ENCODE results near the gene TBX6. TPM values are rescaled to one million over a fixed set of nuclear protein-coding genes. Genes with fewer than 3 reads are reported as not detected.
"Not testable (repeated sequence)": the region's sequence is repeated elsewhere in the genome, so short reads cannot be mapped to it uniquely, and the experiment has no call there.

TBX6 gene, protein sequence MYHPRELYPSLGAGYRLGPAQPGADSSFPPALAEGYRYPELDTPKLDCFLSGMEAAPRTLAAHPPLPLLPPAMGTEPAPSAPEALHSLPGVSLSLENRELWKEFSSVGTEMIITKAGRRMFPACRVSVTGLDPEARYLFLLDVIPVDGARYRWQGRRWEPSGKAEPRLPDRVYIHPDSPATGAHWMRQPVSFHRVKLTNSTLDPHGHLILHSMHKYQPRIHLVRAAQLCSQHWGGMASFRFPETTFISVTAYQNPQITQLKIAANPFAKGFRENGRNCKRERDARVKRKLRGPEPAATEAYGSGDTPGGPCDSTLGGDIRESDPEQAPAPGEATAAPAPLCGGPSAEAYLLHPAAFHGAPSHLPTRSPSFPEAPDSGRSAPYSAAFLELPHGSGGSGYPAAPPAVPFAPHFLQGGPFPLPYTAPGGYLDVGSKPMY
- 0.10 TPM for total RNA-seq

DNA sequence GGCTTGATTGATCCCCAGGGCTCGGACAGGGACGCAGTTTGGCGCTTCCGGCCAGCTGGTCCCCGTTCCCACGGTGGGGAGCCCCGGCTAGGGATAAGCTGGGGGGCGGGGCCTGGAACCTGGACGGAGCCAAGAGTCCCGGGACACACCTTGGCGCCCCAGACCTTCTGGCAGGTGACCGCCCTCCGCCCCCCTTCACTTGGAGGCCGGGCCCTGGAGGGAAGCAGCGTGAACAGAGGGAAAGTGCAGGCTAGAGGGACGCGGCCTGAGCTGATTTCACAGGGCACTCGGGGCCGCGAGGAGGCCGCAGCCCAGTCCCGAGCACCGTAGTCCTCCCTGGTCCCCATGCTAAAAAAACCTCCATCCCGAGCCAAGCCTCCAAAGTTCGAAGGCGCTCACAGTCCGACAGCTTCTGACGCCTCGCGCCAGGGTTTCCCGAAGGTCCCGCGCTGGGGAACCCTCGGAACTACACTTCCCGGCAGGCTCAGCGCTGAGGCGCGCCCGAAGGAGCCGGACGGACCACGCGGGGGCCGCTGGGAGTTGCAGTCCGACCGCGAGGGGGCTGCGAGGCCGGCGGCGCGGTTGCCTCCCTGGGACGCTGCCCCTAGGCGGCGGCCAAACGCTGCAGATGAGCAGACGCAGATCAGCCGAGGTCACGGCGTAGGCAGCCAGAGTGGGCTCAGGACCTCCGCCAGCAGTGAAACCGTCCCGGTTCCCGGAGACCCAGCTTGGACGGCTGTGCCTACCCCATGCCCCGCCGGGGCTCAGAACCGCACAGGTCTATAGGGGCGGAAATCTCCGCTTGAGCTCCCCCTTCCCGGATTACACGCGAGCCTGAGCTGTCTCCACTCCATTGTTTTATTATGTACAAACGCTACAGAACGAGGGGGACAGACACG, at the start of gene TBX6:
TBX6 (minus strand) TSS at position 451 of the 899 bp plus-strand sequence. CDS start 731 bp downstream, outside the sequence.
- H3K27me3 ChIP-seq (ENCODE audit: insufficient read depth, low read length): no peaks in the 10 kb centered on the region
- peak within 1 kb of the TSS; percentile 37 for H3K4me3 ChIP-seq (ENCODE audit: low read length)
- H3K4me1 ChIP-seq (ENCODE audit: insufficient read depth, low read length): peaks cover 86% of the 10 kb centered on the region
- peaks cover 2% of the 10 kb centered on the region for H3K9me3 ChIP-seq (ENCODE audit: low read depth, low read length)

DNA sequence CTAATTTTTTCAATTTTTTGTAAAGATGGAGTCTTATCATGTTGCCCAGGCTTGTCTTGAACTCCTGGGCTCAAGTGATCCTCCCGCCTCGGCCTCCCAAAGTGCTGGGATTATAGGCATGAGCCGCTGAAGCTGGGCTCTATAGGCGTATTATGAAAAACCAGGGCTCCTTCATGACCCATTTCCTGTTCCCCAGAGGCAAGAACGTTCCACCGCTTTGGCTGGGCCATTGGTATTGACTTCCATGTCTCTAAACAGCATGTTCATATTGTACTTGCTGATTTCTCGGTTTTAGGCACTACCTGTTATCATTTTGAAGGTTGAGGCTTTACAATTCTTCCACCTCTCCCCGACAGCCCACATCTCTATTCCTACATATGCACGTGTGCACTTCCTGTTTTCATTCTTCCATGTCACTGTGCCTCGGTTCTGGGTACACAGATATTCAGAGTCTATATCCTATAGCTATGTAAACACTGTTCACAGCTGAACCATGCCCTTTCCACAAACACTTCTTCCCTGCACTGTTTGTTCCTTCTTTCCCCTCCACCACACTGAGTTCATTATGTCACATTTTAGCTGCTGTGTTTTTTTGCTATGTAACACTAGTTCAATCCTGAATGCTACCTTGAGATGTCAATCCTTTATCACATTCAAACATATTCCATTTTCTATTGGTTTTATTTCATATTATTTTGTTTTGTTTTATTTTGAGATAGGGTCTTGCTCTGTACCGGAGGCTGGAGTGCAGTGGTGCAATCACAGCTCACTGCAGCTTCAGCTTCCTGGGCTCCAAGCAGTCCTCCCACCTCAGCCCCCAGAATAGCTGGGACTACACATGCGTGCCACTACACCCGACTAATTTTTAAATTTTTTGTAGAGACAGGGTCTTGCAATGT, 48.1 kb upstream of the TBX6 start:
- no peak overlapping the region for H3K4me3 ChIP-seq (ENCODE audit: low read length)
- no peaks in the 10 kb centered on the region for H3K9me3 ChIP-seq (ENCODE audit: low read depth, low read length)
- H3K27me3 ChIP-seq (ENCODE audit: insufficient read depth, low read length): no peaks in the 10 kb centered on the region

DNA sequence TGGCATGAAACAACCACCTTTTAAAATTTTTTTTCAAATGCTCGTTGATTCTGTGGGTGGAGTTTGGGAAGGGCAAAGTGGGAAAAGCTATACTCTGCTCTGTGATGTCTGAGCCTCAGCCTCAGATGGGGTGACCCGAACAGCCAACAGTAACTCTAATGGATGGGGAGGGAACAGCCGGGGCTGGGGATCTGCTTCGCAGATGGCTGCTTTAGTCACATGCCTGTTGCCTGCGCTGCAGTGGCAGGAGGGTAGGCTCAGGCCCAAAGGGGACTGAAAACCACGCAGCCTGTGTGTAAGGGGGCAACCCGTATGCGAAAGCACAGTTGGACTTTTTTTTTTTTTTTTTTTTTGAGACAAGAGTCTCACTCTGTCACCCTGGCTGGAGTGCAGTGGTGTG, 46.2 kb upstream of the TBX6 start:
- Histone ChIP-seq H3K27me3 (ENCODE audit: insufficient read depth, low read length) (no peaks in the 10 kb centered on the region), H3K4me1 (ENCODE audit: insufficient read depth, low read length) (peaks cover 44% of the 10 kb centered on the region), H3K4me3 (ENCODE audit: low read length) (no peak overlapping the region), H3K9me3 (ENCODE audit: low read depth, low read length) (no peaks in the 10 kb centered on the region)

More for the DNA sequence above, 48.1 kb upstream of the TBX6 start:
- H3K4me1 ChIP-seq (ENCODE audit: insufficient read depth, low read length): peaks cover 48% of the 10 kb centered on the region

DNA sequence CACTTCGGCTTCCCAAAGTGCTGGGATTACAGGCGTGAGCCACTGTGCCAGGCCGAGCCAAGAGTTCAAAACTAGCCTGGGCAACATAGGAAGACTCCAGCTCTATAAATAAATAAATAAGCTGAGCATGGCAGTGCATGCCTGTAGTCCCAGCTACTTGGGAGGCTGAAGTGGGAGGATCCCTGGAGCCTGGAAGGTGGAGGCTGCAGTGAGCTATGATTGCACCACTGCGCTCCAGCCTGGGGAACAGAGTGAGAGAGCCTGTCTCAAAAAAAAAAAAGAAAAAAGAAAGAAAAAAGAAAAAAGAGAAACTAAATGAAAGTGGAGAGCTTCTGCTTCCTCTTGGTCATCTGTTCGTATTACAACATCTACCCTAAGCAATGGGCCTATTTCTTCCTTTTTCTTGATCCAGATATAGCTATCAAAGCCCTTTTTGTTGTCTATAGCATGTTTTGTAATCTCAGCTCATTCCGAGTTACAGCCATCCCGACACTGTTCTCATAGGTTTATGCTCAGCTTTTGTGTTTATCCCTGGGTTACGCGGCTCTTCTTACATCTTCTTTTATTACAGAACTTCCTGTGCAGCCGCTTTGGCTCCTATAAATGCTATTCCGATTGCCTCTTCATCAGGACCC, 45.4 kb upstream of the TBX6 start:
- Histone ChIP-seq H3K4me3 (ENCODE audit: low read length) (no peak overlapping the region), H3K27me3 (ENCODE audit: insufficient read depth, low read length) (no peaks in the 10 kb centered on the region), H3K4me1 (ENCODE audit: insufficient read depth, low read length) (peaks cover 45% of the 10 kb centered on the region), H3K9me3 (ENCODE audit: low read depth, low read length) (no peaks in the 10 kb centered on the region)

DNA sequence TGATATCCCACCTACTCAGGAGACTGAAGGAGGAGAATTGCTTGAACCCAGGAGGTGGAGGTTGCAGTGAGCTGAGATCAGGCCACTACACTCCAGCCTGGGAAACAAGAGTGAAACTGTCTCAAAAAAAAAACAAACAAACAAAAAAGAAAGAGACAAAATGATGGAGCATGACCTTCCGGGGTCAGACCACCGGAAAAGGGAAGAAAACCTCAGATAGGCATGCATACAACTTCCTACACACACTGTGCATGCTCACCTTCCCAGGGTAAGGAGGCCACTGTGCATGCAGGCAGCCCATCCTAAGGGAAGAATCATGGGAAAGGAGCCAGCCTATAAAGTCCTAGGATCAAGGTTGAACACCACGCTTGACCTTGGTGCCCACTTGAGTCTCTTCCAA, 40.9 kb upstream of the TBX6 start:
- Histone ChIP-seq H3K4me1 (ENCODE audit: insufficient read depth, low read length) (peaks cover 16% of the 10 kb centered on the region), H3K27me3 (ENCODE audit: insufficient read depth, low read length) (no peaks in the 10 kb centered on the region), H3K4me3 (ENCODE audit: low read length) (no peak overlapping the region), H3K9me3 (ENCODE audit: low read depth, low read length) (no peaks in the 10 kb centered on the region)

DNA sequence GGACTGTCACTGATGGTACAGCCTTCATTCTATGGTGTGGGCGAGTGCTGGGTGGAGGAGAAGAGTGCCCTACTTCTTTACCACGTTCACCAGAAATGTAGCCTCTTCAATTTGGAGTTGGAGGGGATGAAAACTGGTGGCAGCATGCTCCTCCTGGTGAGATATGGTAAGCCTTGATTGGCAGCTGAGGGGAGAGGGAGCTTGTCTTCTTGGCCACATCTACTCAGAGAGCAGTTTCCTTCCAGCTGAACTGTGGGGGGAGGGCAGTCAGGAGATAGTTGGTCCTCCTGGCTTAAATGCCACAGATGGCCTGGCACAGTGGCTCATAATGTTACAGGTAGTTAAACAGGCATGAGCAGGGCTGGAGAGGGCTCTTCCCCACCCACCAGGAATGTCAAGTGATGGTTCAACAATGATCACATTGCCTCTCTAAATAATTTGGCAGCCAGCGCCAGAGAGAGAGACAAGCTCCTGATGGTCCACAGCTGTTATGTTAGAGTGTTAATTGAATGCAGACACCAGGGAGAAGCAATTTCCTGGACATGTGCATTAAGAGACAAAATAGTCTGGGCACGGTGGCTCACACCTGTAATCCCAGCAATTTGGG, 40.2 kb upstream of the TBX6 start:
- H3K9me3 ChIP-seq (ENCODE audit: low read depth, low read length): no peaks in the 10 kb centered on the region
- no peak overlapping the region for H3K4me3 ChIP-seq (ENCODE audit: low read length)
- no peaks in the 10 kb centered on the region for H3K27me3 ChIP-seq (ENCODE audit: insufficient read depth, low read length)
- peaks cover 10% of the 10 kb centered on the region for H3K4me1 ChIP-seq (ENCODE audit: insufficient read depth, low read length)

DNA sequence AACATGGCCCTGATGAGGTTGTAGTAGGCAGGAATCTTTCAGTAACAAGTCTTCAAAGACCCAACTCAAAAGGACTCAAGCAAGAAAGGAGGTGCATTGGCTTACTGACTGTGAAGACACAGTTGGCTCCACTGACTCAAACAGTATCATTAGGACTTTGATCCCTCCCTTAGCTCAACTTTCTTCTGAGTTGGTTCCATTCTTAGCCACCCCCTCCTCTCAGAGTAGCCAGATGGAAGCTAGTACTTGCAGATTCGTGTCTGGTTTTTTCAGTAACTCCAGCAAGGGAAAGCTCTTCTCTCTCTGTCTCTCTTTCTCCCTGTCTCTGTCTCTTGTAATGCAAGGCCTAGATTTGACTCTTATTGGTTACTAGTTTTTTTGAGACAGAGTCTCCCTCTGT, 36.3 kb upstream of the TBX6 start:
- Histone ChIP-seq H3K27me3 (ENCODE audit: insufficient read depth, low read length) (no peaks in the 10 kb centered on the region), H3K4me3 (ENCODE audit: low read length) (no peak overlapping the region), H3K9me3 (ENCODE audit: low read depth, low read length) (no peaks in the 10 kb centered on the region), H3K4me1 (ENCODE audit: insufficient read depth, low read length) (peaks cover 17% of the 10 kb centered on the region)

DNA sequence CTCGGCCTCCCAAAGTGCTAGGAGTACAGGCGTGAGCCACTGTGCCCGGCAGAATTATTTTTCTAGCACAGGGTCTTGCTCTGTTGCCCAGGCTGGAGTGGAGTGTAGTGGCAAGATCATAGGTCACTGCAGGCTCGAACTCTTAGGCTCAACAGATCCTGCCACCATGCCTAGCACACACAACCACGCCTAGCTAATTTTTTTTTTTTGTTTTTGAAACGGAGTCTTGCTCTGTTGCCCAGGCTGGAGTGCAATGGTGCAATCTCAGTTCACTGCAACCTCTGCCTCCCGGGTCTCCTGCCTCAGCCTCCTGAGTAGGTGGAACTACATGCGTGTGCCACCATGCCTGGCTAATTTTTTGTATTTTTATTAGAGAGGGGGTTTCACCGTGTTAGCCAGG, 34.0 kb upstream of the TBX6 start:
- H3K4me3 ChIP-seq (ENCODE audit: low read length); H3K27me3 ChIP-seq (ENCODE audit: insufficient read depth, low read length); H3K9me3 ChIP-seq (ENCODE audit: low read depth, low read length): not testable (repeated sequence)
- peaks cover 31% of the 10 kb centered on the region for H3K4me1 ChIP-seq (ENCODE audit: insufficient read depth, low read length)

DNA sequence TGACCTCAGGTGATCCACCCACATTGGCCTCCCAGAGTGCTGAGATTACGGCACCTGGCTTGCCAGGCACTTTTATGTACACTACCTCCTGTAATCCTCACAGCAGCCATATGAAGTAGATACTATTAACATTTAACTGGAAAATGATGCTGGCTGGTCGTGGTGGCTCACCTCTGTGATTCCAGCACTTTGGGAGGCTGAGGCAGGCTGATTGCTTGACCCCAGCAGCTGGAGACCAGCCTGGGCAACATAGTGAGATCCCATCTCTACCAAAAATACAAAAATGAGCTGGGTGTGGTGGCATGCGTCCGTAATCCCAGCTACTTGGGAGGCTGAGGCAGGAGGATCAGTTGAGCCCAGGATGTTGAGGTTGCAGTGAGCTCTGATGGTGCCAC, 33.3 kb upstream of the TBX6 start:
- no peaks in the 10 kb centered on the region for H3K27me3 ChIP-seq (ENCODE audit: insufficient read depth, low read length)
- no peak overlapping the region for H3K4me3 ChIP-seq (ENCODE audit: low read length)
- H3K9me3 ChIP-seq (ENCODE audit: low read depth, low read length): no peaks in the 10 kb centered on the region
- H3K4me1 ChIP-seq (ENCODE audit: insufficient read depth, low read length): peaks cover 38% of the 10 kb centered on the region

DNA sequence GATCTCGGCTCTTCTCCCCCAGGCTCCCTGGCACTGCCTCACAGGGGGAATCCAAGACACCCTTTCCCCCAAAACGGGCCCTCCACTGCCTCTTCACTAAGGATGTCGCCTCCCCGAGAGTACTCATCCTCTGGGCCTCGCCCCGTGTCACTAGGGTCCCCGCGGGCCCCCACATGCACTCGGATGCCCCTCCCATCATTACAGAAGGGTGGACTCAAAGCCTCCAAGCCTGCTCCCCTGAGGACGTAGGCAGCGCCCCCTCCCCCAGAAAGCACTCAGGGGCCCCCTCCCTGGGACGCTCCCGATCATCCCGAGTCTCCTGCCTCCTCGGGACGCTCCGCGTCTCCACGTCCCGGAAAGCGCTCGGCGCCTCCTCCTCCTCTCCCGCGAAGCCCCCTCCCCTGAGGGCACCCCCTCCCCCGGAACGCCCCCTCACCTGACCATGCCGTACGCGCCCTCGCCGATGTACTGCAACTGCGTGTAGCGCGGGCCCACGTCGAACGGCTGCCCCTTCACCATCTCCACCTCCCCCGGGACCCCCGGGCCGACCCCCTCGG, 31.0 kb upstream of the TBX6 start:
- peaks cover 38% of the 10 kb centered on the region for H3K4me1 ChIP-seq (ENCODE audit: insufficient read depth, low read length)
- H3K4me3 ChIP-seq (ENCODE audit: low read length): peak overlapping the region; percentile 73
- H3K27me3 ChIP-seq (ENCODE audit: insufficient read depth, low read length): no peaks in the 10 kb centered on the region
- no peaks in the 10 kb centered on the region for H3K9me3 ChIP-seq (ENCODE audit: low read depth, low read length)

DNA sequence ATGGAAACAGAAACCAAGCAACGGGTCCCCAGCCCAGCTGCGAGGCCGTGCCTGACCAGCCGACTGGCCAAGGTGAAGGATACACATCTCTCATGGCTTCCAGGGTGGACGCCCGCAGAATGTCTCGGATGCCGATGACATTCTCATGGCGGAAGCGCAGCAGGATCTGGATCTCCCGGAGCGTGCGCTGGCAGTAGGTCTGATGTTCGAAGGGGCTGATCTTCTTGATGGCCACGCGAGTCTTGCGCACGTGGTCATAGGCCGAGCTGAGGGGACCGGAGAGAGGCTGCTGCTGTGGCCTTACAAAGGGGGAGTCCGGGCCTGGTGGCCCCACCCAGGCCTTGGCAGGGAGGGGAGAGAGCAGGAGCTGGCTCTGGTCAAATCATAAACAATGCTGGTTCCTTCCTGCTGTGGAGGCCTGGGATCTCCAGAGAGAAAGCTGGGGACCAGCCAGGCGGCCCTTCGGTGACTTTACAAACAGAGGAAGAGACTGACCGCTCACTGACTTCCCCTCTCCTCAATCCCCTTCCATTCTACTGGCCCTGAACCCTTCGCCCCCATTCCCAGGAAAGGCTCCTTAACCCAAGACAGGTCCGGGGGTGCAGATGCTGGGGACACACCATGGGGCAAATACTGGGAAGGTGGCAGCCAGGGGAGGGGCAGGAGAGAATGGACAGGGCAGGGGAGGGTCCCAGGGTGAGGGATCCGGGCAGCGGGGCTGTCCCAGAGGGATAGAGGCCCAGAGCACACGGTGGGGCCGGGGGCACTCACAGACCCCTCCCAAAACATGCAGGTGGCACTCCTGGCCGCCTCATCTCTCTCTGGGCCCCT, 30.2 kb upstream of the TBX6 start:
- H3K4me3 ChIP-seq (ENCODE audit: low read length): peak overlapping the region; percentile 73
- H3K9me3 ChIP-seq (ENCODE audit: low read depth, low read length): no peaks in the 10 kb centered on the region

DNA sequence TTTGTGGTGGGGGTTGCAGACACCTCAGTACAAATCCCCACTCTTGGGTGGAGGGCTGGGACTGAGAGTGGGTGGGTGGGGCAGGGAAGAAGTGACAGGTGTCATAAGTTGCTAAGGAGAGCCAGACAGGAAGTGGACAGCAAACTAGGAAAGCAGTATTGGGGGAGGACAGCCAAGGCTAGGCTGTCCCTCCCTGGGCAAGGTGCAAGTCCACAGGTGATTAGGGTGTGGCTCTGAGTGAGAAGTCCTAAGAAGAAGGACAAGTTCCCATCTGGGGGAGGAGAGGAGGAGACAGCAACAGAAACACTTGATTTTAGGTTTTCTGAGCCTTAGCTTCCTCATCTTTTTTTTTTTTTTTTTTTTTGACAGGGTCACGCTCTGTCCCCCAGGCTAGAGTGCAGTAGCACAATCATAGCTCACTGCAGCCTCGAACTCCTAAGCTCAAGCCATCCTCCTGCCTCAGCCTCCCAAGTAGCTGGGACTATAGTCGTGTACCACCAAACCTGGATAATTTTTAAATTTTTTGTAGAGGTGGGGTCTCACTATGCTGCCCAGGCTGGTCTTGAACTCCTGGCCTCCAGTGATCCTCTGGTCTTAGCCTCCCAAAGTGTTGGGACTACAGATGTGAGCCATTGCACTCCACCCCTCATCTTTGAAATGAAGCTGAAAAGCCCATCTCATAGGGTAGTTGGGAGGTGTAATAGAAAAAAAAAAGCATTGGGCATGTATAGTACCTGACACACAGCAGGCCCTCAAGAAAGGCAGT, 28.8 kb upstream of the TBX6 start:
- Histone ChIP-seq H3K4me1 (ENCODE audit: insufficient read depth, low read length) (peaks cover 38% of the 10 kb centered on the region), H3K4me3 (ENCODE audit: low read length) (no peak overlapping the region), H3K9me3 (ENCODE audit: low read depth, low read length) (no peaks in the 10 kb centered on the region), H3K27me3 (ENCODE audit: insufficient read depth, low read length) (no peaks in the 10 kb centered on the region)

More for the DNA sequence above, 30.2 kb upstream of the TBX6 start:
- H3K27me3 ChIP-seq (ENCODE audit: insufficient read depth, low read length): no peaks in the 10 kb centered on the region
- H3K4me1 ChIP-seq (ENCODE audit: insufficient read depth, low read length): peaks cover 38% of the 10 kb centered on the region

Data from mononuclear cell (primary cell).